ENCODE data around the gene DCST2. TPM values are rescaled to one million over a fixed set of nuclear protein-coding genes. Genes with fewer than 3 reads are reported as not detected.
"Not testable (repeated sequence)": the region's sequence is repeated elsewhere in the genome, so short reads cannot be mapped to it uniquely, and the experiment has no call there.

The DCST2 gene
- total RNA-seq, 4 donors from 2014 or later: not detected

DNA sequence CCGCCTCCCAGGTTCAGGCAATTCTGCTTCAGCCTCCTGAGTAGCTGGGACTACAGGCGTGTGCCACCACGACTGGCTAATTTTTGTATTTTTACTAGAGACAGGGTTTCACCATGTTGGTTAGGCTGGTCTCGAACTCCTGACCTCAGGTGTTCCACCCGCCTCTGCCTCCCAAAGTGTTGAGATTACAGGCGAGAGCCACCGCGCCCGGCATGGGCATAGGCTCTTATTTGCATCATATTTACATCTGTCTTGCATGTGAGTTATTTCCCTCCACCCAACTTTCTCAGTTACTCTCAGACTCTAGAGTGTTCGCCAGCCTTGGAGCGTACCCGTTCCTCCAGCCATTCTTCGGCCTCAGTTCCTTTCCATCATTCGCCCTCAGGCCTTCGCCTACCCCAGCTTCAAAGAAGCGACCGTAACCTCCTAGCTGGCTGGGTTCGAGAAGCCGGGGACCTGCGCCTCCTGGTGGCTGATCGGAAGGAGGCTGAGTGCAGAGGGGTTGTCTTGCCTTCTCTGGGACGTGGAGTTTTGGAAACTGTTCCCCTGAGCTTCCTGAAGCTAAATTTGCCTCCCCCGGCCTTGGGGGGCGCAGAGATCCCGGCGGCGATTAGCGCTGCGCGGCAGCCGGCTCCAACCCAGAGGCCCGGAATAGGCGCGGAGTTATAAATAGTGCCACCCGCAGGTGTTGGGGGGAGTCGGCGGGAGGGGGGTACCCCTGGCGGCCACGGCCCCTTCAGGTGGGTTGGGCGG is 34.6 kb downstream of the DCST2 start:
- TF ChIP-seq, protein P1, sequence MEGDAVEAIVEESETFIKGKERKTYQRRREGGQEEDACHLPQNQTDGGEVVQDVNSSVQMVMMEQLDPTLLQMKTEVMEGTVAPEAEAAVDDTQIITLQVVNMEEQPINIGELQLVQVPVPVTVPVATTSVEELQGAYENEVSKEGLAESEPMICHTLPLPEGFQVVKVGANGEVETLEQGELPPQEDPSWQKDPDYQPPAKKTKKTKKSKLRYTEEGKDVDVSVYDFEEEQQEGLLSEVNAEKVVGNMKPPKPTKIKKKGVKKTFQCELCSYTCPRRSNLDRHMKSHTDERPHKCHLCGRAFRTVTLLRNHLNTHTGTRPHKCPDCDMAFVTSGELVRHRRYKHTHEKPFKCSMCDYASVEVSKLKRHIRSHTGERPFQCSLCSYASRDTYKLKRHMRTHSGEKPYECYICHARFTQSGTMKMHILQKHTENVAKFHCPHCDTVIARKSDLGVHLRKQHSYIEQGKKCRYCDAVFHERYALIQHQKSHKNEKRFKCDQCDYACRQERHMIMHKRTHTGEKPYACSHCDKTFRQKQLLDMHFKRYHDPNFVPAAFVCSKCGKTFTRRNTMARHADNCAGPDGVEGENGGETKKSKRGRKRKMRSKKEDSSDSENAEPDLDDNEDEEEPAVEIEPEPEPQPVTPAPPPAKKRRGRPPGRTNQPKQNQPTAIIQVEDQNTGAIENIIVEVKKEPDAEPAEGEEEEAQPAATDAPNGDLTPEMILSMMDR (IDR thresholded peaks at IDR 0.05 in 4 of 5, conservative IDR thresholded peaks at IDR 0.05 in 1 of 5): peak; percentile 52 to 79 (median 65)
- peak in 1 of 2 donors; percentile 5 for TF ChIP-seq POLR2A (IDR thresholded peaks at IDR 0.05)
- in situ Hi-C loops (cut with MboI; ENCODE audit: low sequenced_read_pairs in 4 of 4): loop anchor here in 1 of 4 donors (5.0 kb wide), 1 partner anchor 37 kb away; the partner anchor contains the start of gene PYGO2
- H3K27me3 ChIP-seq: no peaks in the 10 kb centered on the region
- H3K36me3 ChIP-seq: no peaks in the 10 kb centered on the region
- peak overlapping the region; percentile 95 to 99 (median 98) for H3K27ac ChIP-seq
- DNase-seq (peak in 1 of 2 donors; percentile 41), ATAC-seq (no peak)
- peaks cover 13 to 23% of the 10 kb centered on the region in 2 donors for H3K4me1 ChIP-seq
- H3K4me3 ChIP-seq: peak overlapping the region; percentile 83 to 99 (median 94)
- intact Hi-C loops (cut with DNase I; ENCODE audit: low total_unique reads): loop anchor here (1.0 kb wide), 1 partner anchor 37 kb away; no protein-coding TSS in a partner anchor
- H3K9me3 ChIP-seq: no peaks in the 10 kb centered on the region

DNA sequence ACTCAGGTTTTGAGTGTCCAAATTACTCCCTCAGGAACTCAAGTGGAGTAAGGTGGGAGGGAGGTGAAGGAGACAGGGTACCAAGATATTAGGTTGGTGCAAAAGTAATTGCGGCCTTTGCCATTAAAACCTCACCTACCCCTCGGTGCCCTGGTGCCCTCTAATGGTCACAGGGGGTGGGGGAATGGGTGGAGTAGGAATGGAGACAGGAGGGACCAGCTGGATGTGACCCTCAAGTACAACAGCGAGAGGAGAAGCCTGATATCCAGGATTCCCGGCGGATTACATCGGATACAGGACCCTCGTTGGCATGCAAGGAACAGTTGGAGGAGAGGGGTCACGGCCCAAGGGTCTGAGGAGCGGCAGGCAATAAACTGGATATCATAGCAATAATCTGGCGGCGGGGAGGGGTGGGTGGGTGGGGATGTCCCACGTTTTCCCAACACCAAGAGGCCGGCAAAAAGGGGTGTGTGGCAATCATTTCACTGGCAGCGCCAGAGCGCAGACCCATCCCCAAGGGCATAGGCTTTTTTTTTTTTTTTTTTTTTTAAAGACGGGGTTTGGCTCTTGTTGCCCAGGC is 35.3 kb downstream of the DCST2 start:
- ATAC-seq (no peak), DNase-seq (peak in 1 of 2 donors; percentile 42)
- no peak overlapping the region for H3K27ac ChIP-seq
- H3K27me3 ChIP-seq: no peaks in the 10 kb centered on the region
- H3K4me3 ChIP-seq: no peak overlapping the region
- H3K4me1 ChIP-seq: peaks cover 13 to 23% of the 10 kb centered on the region in 2 donors
- H3K36me3 ChIP-seq: no peaks in the 10 kb centered on the region
- intact Hi-C loops (cut with DNase I; ENCODE audit: low total_unique reads) (no loop called here), in situ Hi-C loops (cut with MboI; ENCODE audit: low sequenced_read_pairs in 4 of 4) (loop anchor here in 1 of 4 donors (5.0 kb wide), 1 partner anchor 36 kb away; the partner anchor contains the start of gene PYGO2)
- no peaks in the 10 kb centered on the region for H3K9me3 ChIP-seq
- TF ChIP-seq, protein P1 (IDR thresholded peaks at IDR 0.05 in 4 of 5, conservative IDR thresholded peaks at IDR 0.05 in 1 of 5): peak in 1 of 5 experiments; percentile 21
- no peak for TF ChIP-seq POLR2A (IDR thresholded peaks at IDR 0.05)

DNA sequence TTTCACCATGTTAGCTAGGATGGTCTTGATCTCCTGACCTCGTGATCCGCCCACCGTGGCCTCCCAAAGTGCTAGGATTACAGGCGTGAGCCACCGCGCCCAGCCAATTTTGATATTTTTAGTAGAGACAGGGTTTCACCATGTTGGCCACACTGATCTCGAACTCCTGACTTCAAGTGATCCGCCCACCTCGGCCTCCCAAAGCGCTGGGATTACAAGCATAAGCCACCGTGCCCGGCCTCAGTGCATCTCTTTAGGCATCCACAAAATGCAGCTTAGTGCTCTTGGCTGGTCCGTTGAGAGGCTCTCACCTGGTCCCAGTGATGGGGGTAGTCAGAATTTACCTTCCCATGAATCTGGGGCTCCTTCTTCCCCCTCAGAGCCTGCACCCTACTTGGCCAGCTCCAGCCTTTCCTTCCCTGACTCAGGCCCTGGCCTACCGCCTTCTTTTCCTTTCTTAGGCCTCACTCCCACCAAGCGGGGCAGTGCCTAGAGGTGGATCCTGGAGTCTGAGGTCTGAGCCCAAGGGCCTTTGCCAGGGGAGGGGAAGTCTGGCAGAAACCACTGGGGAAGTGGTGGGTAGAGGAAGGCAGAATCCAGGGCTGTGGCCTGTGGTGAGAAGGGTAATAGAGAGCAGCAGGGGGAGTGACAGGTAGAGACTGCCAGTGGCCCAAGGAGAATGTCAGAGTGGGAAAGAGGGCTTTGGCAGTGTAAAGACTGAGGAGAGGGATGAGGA is 36.4 kb downstream of the DCST2 start:
- TF ChIP-seq, protein P1 (IDR thresholded peaks at IDR 0.05 in 4 of 5, conservative IDR thresholded peaks at IDR 0.05 in 1 of 5): no peak
- no peak for TF ChIP-seq POLR2A (IDR thresholded peaks at IDR 0.05)
- ATAC-seq (no peak), DNase-seq (peak in 1 of 2 donors; percentile 15)
- in situ Hi-C loops (cut with MboI; ENCODE audit: low sequenced_read_pairs in 4 of 4) (loop anchor here in 1 of 4 donors (5.0 kb wide), 1 partner anchor 35 kb away; the partner anchor contains the start of gene PYGO2), intact Hi-C loops (cut with DNase I; ENCODE audit: low total_unique reads) (no loop called here)
- H3K9me3 ChIP-seq: no peaks in the 10 kb centered on the region
- no peak overlapping the region for H3K4me3 ChIP-seq
- H3K27ac ChIP-seq: no peak overlapping the region
- no peaks in the 10 kb centered on the region for H3K27me3 ChIP-seq
- peaks cover 13 to 23% of the 10 kb centered on the region in 2 donors for H3K4me1 ChIP-seq
- H3K36me3 ChIP-seq: no peaks in the 10 kb centered on the region

DNA sequence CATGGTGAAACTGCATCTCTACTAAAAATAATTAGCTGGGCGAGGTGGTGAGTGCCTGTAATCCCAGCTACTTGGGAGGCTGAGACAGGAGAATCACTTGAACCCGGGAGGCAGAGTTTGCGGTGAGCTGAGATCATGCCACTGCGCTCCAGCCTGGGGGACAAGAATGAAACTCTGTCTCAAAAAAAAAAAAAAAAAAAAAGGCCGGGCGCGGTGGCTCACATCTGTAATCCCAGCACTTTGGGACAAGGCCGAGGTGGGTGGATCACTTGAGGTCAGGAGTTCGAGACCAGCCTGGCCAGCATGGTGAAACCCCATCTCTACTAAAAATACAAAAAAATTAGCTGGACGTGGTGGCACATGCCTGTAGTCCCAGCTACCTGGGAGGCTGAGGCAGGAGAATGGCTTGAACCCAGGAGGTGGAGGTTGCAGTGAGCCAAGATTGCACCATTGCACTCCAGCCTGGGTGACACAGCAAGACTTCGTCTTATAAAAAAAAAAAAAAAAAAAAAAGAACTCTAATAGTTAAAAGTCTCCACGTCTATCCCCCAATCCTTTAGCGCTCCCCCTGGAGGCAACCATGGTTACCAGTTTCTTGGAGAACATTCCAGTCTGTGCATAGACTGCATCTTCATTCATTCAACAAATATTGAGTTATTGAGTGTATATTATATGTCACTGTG is 38.1 kb downstream of the DCST2 start:
- H3K9me3 ChIP-seq; H3K36me3 ChIP-seq; DNase-seq; H3K27ac ChIP-seq; H3K27me3 ChIP-seq; H3K4me3 ChIP-seq; intact Hi-C loops (cut with DNase I; ENCODE audit: low total_unique reads): not testable (repeated sequence)
- TF ChIP-seq, protein P1 (IDR thresholded peaks at IDR 0.05 in 4 of 5, conservative IDR thresholded peaks at IDR 0.05 in 1 of 5): peak in 3 of 5 experiments; percentile 24 to 47 (median 32)
- in situ Hi-C loops (cut with MboI; ENCODE audit: low sequenced_read_pairs in 4 of 4): loop anchor here in 1 of 4 donors (5.0 kb wide), 1 partner anchor 33 kb away; the partner anchor contains the start of gene PYGO2
- ATAC-seq: peak in 1 of 2 donors; percentile 21
- peaks cover 13 to 23% of the 10 kb centered on the region in 2 donors for H3K4me1 ChIP-seq
